ENCODE data around the gene AATK. TPM values are rescaled to one million over a fixed set of nuclear protein-coding genes. Genes with fewer than 3 reads are reported as not detected.

The AATK gene
- total and polyA plus RNA-seq, 9 of the 15 experiments (the other 6 are each of a cell fraction or from before 2014, with no cell fraction given) = 0.11 to 0.55 (median 0.38) TPM; not detected in 5

DNA sequence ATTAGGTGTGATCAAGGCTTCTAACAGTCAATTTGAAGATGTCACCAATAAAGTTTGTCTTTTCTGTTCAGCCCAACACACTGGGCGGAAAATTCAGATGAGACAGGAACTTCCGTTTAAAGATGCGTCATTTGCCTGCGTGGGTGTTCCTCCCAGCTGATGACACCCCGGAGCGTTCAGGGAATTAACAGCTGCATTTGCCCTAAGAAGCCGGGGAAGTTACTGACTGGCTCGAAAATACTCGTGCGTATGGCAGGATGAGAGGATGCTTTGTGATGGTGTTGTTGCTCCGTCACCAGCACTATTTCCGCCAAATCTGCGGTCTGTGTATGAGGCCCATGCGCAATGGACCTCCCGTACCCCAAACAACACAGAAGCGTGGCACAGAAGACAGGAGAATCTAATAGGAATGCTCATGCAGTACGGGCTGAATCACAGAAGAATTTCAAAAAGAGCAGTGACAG, 12.6 kb downstream of the AATK start (continued):
- TF ChIP-seq MGA (IDR thresholded peaks at IDR 0.05) (peak; percentile 25; the same call in 1 of the 2 replicates), GABPA (tag; conservative IDR thresholded peaks at IDR 0.05; ENCODE audit: low read depth) (peak; percentile 82), SRSF1 (IDR thresholded peaks at IDR 0.05; ENCODE audit: low read depth, low read length) (no peak), PKNOX1 (IDR thresholded peaks at IDR 0.05) (peak; percentile 45), HNRNPL (IDR thresholded peaks at IDR 0.05; ENCODE audit: low read depth, low read length) (no peak), JUND (IDR thresholded peaks at IDR 0.05; ENCODE audit: borderline replicate concordance, low read depth, low read length) (peak; percentile 89), JUND (tag; IDR thresholded peaks at IDR 0.05; ENCODE audit: borderline replicate concordance, low read depth, low read length) (peak; percentile 76; the same call in 1 of the 3 replicates), LEF1 (IDR thresholded peaks at IDR 0.05) (peak; percentile 65; the same call in 1 of the 2 replicates), DACH1 (IDR thresholded peaks at IDR 0.05; ENCODE audit: partially characterized antibody) (peak; percentile 89)
- TF ChIP-seq, protein P1, sequence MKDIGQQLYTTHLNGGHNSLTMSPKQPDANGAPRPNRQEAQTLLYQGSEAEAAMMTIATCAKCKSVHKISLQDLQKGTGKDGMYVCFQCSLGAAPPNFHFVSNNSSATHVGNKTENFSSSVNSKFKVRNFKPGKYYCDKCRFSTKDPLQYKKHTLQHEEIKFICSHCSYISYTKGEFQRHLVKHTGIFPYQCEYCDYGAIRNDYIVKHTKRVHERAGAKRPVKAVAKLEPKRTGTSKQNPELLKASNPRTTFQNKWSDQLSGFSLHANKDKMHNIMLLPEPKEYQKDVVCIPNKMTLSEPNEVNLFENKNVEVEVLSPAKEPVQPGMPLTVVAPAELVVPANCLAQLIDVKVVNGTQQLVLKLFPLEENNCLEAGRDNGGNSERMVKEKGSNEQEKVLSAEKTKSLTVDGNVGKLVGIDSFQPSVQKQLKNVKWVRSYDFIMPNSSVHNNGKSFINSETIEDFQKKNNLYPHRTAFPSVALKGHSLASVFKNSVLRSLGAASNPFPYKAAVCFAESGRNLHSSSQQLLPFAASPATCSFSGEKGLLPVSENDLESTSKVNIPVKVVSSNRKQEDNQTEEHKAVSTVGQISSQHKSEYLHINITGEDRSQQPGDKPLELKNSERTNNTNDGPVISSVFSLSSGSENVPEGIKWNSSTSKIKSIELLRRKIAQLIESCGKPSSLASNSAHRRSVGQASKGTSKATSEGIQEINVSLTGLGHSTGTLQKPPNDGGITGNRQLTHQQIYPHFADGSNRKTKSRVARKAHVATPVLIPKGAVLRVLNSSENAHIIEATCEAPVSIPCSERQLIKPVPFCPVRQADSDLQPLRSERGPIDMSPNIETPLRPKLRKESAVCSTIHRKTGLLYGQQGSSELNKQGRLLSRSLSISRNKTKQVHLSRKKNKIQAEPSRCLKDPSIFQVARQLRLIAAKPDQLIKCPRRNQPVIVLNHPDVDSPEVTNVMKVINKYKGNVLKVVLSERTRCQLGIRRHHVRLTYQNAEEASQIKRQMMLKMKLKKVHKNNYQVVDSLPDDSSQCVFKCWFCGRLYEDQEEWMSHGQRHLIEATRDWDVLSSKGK (CRISPR knock-in tag; IDR thresholded peaks at IDR 0.05) = no peak
- TF ChIP-seq, protein P2, sequence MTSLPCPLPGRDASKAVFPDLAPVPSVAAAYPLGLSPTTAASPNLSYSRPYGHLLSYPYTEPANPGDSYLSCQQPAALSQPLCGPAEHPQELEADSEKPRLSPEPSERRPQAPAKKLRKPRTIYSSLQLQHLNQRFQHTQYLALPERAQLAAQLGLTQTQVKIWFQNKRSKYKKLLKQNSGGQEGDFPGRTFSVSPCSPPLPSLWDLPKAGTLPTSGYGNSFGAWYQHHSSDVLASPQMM (CRISPR knock-in tag; IDR thresholded peaks at IDR 0.05) = no peak
